ENCODE results near the gene HS3ST5. TPM values are rescaled to one million over a fixed set of nuclear protein-coding genes. Genes with fewer than 3 reads are reported as not detected.

Gene HS3ST5
- total RNA-seq, 1 experiment from 2014 or later = not detected

GRCh38 chr6:114274836-114275235 is 68.0 kb downstream of the HS3ST5 start:
- Histone ChIP-seq H3K79me2 (ENCODE audit: insufficient read depth, low read length) (no peaks in the 10 kb centered on the region), H2AFZ (ENCODE audit: low read depth, low read length, poor library complexity, severe bottlenecking) (no peak overlapping the region), H3K4me3 (replicated peaks in 1 of 2; ENCODE audit: low read depth in 1 of 2, low read length in 2 of 2) (no peak overlapping the region), H3K9ac (ENCODE audit: low read length) (no peak overlapping the region), H4K20me1 (ENCODE audit: insufficient read depth) (0 out of 2 replicates have a peak, but pooled peaks cover 4% of the 10 kb centered on the region), H3K36me3 (ENCODE audit: control insufficient read depth in 1 of 2, insufficient read depth in 2 of 2, low read length in 2 of 2) (no peaks in the 10 kb centered on the region), H3K27me3 (ENCODE audit: insufficient read depth, low read length) (peaks cover 24% of the 10 kb centered on the region), H3K9me3 (ENCODE audit: control insufficient read depth in 1 of 2, insufficient read depth in 1 of 2, low read depth in 1 of 2, low read length in 2 of 2) (no peaks in the 10 kb centered on the region), H3K4me1 (ENCODE audit: control insufficient read depth in 1 of 2, insufficient read depth in 2 of 2, low read length in 2 of 2) (no peaks in the 10 kb centered on the region), H3K27ac (ENCODE audit: low read depth, low read length) (no peak overlapping the region), H3K4me2 (ENCODE audit: low read length) (no peak overlapping the region), H3K9me2 (ENCODE audit: insufficient read depth) (no peaks in the 10 kb centered on the region)
- DNase-seq (ENCODE audit: low read depth, low spot score) (no peak), ATAC-seq (no peak)
- TF ChIP-seq, protein P1, sequence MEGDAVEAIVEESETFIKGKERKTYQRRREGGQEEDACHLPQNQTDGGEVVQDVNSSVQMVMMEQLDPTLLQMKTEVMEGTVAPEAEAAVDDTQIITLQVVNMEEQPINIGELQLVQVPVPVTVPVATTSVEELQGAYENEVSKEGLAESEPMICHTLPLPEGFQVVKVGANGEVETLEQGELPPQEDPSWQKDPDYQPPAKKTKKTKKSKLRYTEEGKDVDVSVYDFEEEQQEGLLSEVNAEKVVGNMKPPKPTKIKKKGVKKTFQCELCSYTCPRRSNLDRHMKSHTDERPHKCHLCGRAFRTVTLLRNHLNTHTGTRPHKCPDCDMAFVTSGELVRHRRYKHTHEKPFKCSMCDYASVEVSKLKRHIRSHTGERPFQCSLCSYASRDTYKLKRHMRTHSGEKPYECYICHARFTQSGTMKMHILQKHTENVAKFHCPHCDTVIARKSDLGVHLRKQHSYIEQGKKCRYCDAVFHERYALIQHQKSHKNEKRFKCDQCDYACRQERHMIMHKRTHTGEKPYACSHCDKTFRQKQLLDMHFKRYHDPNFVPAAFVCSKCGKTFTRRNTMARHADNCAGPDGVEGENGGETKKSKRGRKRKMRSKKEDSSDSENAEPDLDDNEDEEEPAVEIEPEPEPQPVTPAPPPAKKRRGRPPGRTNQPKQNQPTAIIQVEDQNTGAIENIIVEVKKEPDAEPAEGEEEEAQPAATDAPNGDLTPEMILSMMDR (IDR thresholded peaks at IDR 0.05 in 2 of 3, conservative IDR thresholded peaks at IDR 0.05 in 1 of 3; ENCODE audit: borderline replicate concordance in 1 of 3, insufficient read depth in 1 of 3, low read depth in 2 of 3, low read length in 2 of 3) = no peak
- intact Hi-C loops (cut with micrococcal nuclease) = no loop called here
- BruUV-seq (replicated peaks) = no TSS peak
- CTCF ChIA-PET = no interaction called here
- POLR2A ChIA-PET = no interaction called here
- RAD21 ChIA-PET (ENCODE audit: low non-redundant PET in 1 of 2, low total read pairs in 2 of 2, uncharacterized antibody in 2 of 2, unreplicated experiment in 2 of 2) = no interaction called here

DNA sequence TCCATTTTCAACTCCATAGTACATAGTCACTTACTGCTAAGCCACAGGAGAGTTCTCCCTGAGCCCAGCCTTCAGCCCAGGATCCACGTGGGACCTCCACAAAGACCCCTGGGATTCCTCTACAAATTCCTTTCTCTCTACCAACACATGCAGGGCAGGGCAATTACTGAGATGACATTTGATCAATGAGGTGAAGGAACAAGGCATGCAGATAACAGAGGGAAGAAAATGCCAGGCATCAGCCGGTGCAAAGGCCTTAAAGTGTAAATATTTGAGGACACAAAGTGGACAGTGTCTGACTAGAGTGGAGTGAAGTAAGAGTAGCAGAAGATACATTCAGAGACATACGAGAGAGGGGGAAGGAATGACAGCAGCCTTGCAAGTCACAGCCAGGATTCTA is 70.2 kb downstream of the HS3ST5 start:
- Histone ChIP-seq H3K27ac (ENCODE audit: low read depth, low read length) (no peak overlapping the region), H3K27me3 (ENCODE audit: insufficient read depth, low read length) (0 out of 2 replicates have a peak, but pooled peaks cover 3% of the 10 kb centered on the region), H4K20me1 (ENCODE audit: insufficient read depth) (no peaks in the 10 kb centered on the region), H3K4me1 (ENCODE audit: control insufficient read depth in 1 of 2, insufficient read depth in 2 of 2, low read length in 2 of 2) (no peaks in the 10 kb centered on the region), H3K4me3 (replicated peaks in 1 of 2; ENCODE audit: low read depth in 1 of 2, low read length in 2 of 2) (no peak overlapping the region), H3K9me2 (ENCODE audit: insufficient read depth) (no peaks in the 10 kb centered on the region), H3K4me2 (ENCODE audit: low read length) (no peak overlapping the region), H3K9ac (ENCODE audit: low read length) (no peak overlapping the region), H3K9me3 (ENCODE audit: control insufficient read depth in 1 of 2, insufficient read depth in 1 of 2, low read depth in 1 of 2, low read length in 2 of 2) (no peaks in the 10 kb centered on the region), H2AFZ (ENCODE audit: low read depth, low read length, poor library complexity, severe bottlenecking) (no peak overlapping the region), H3K79me2 (ENCODE audit: insufficient read depth, low read length) (no peaks in the 10 kb centered on the region), H3K36me3 (ENCODE audit: control insufficient read depth in 1 of 2, insufficient read depth in 2 of 2, low read length in 2 of 2) (no peaks in the 10 kb centered on the region)
- no TSS peak for BruUV-seq (replicated peaks)
- ChIA-PET POLR2A (no interaction called here), RAD21 (ENCODE audit: low non-redundant PET in 1 of 2, low total read pairs in 2 of 2, uncharacterized antibody in 2 of 2, unreplicated experiment in 2 of 2) (no interaction called here), CTCF (no interaction called here)
- ATAC-seq (no peak), DNase-seq (ENCODE audit: low read depth, low spot score) (no peak)
- intact Hi-C loops (cut with micrococcal nuclease) = no loop called here
- no peak for TF ChIP-seq MAX (IDR thresholded peaks at IDR 0.05)
- TF ChIP-seq EZH2phosphoT487 (IDR thresholded peaks at IDR 0.05; ENCODE audit: borderline replicate concordance) = no peak
- TF ChIP-seq POLR2A (IDR thresholded peaks at IDR 0.05; ENCODE audit: borderline replicate concordance, extremely low read depth, insufficient read depth, insufficient read length) = no peak
- TF ChIP-seq YY1 (IDR thresholded peaks at IDR 0.05; ENCODE audit: extremely low read depth, insufficient replicate concordance, low read depth, low read length) = no peak

Measured in HCT116 (cell line).